GM19463 (cell line): ENCODE results near the gene GOLGA6L4.
A peak's percentile ranks its signal among the peaks of the same experiment; 100 is the strongest.
"Not testable (repeated sequence)": the region's sequence is repeated elsewhere in the genome, so short reads cannot be mapped to it uniquely, and the experiment has no call there.

Experiments
- ATAC-seq: cut with Tn5 transposase; IDR thresholded peaks from one replicate; pipeline ENCODE4 v1.9.1; 2021; ENCODE audit warnings: mild to moderate bottlenecking, moderate library complexity; ENCODE audit not compliant: unreplicated experiment

Gene GOLGA6L4, protein sequence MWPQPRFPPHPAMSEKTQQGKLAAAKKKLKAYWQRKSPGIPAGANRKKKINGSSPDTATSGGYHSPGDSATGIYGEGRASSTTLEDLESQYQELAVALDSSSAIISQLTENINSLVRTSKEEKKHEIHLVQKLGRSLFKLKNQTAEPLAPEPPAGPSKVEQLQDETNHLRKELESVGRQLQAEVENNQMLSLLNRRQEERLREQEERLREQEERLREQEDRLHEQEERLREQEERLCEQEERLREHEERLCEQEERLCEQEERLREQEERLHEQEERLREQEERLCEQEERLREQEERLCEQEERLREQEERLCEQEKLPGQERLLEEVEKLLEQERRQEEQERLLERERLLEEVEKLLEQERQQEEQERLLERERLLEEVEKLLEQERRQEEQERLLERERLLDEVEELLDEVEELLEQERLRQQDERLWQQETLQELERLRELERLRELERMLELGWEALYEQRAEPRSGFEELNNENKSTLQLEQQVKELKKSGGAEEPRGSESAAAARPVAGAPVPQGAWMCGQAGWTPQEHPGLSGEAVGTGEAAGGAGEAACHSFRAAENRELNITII

DNA sequence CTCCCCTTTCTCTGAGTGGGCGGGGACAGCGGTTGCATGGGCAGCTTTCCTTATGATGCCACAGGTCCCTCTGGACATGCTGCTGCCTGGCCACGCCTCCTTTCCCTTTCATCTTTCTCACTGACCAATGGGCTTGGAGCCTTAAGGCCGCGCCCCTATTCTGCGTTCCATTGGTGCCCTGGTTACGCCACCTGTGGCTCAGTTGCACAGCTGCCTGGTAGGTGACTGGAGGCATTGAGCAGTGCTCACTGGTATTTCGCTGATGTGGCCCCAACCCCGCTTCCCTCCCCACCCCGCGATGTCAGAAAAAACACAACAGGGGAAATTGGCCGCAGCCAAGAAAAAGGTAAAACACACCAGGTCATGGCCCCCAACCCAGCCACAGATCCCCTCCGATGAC, at the start of gene GOLGA6L4:
TSS of gene GOLGA6L4 (plus strand) at position 201 of the 400 bp plus-strand sequence. CDS start at position 263, 62 bp downstream.
- not testable (repeated sequence) for ATAC-seq

GRCh38 chr15:84192982-84193381, 42.6 kb upstream of the GOLGA6L4 start:
- ATAC-seq: not testable (repeated sequence)

DNA sequence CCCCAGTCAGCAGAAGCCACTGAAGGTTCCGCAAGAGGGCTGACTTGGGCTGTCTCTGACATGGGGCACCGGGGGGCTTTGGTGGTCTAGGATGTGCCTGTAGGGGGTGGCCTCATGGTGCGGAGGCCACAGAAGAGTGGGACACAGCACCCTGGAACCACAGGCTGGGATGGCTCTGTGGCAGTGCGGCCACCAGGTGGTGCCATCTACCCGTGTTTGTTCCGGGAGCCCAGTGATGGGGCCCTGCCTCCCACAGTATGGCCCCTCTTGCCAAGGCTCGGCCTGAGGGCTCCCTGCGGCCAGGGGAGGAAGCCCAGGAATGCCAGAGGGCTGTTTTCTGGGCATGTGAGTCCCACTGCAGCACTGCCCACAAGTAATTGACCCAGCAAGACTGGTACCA, 40.0 kb upstream of the GOLGA6L4 start:
- peak; percentile 79 for ATAC-seq

DNA sequence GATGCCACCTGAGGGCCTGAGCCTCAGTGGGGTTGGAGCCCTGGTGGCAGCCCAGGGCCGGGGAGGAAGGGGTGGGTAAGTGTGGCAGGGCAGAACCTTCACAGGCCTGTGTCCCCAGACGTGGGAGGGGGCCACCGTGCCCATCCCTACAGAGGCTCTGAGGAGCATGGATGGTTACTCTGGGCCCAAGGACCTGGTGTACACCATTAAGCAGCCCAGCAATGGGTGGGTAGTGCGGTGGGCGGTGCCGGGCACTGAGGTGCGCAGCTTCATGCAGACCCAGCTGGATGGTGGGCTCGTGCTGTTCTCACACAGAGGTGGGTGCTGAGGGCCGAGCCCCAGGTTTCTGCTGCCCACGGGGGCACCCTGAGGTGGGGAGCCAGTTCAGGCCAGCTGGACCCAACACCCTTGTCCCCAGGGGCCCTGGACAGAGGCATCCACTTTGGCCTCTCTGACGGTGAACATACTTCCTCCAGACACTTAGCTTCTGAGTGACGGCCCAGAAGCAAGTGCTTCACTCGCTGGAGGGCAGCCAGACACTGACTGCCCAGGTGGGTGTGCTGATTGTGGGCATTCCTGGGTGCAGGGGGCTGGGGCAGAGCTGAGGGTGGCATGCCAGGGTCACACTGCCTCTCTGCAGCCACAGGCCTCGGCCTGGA, 38.9 kb upstream of the GOLGA6L4 start:
- not testable (repeated sequence) for ATAC-seq

- ATAC-seq: not testable (repeated sequence)
Observed at GRCh38 chr15:84199865-84200264, 35.7 kb upstream of the GOLGA6L4 start.

GRCh38 chr15:84246441-84246840, 10.9 kb downstream of the GOLGA6L4 start:
- not testable (repeated sequence) for ATAC-seq
